ENCODE data around the gene IPMK.

The IPMK gene

GRCh38 chr10:58267713-58268453 is at the start of gene IPMK:
IPMK (minus strand) TSS chr10:58267894; CDS start chr10:58267611, 283 bp downstream.
- DNase-seq (ENCODE audit: low read depth in 4 of 4, low spot score in 1 of 4): peak; percentile 84 to 93 (median 89)

GRCh38 chr10:58316874-58317273 is 49.2 kb upstream of the IPMK start:
- no peak for DNase-seq (ENCODE audit: low read depth in 4 of 4, low spot score in 1 of 4)

- DNase-seq (ENCODE audit: low read depth in 4 of 4, low spot score in 1 of 4): no peak
Measured at GRCh38 chr10:58311026-58311425, 43.3 kb upstream of the IPMK start.

- no peak for DNase-seq (ENCODE audit: low read depth in 4 of 4, low spot score in 1 of 4)
Measured at GRCh38 chr10:58307676-58308075, 40.0 kb upstream of the IPMK start.

GRCh38 chr10:58305821-58306220 is 38.1 kb upstream of the IPMK start:
- DNase-seq (ENCODE audit: low read depth in 4 of 4, low spot score in 1 of 4): no peak

GRCh38 chr10:58304099-58304633 is 36.5 kb upstream of the IPMK start:
- DNase-seq (ENCODE audit: low read depth in 4 of 4, low spot score in 1 of 4): no peak

- no peak for DNase-seq (ENCODE audit: low read depth in 4 of 4, low spot score in 1 of 4)
Measured at GRCh38 chr10:58302254-58302653, 34.6 kb upstream of the IPMK start.

- DNase-seq (ENCODE audit: low read depth in 4 of 4, low spot score in 1 of 4): no peak
Measured at GRCh38 chr10:58300676-58301075, 33.0 kb upstream of the IPMK start.

GRCh38 chr10:58299580-58299979 is 31.9 kb upstream of the IPMK start:
- peak; percentile 19 to 30 (median 24) for DNase-seq (ENCODE audit: low read depth in 4 of 4, low spot score in 1 of 4)

GRCh38 chr10:58293989-58294388 is 26.3 kb upstream of the IPMK start:
- no peak for DNase-seq (ENCODE audit: low read depth in 4 of 4, low spot score in 1 of 4)

- no peak for DNase-seq (ENCODE audit: low read depth in 4 of 4, low spot score in 1 of 4)
Measured at GRCh38 chr10:58291538-58292174, 24.0 kb upstream of the IPMK start.

- no peak for DNase-seq (ENCODE audit: low read depth in 4 of 4, low spot score in 1 of 4)
Measured at GRCh38 chr10:58282615-58283014, 14.9 kb upstream of the IPMK start.

- DNase-seq (ENCODE audit: low read depth in 4 of 4, low spot score in 1 of 4): no peak
Measured at GRCh38 chr10:58281092-58281752, 13.5 kb upstream of the IPMK start.

GRCh38 chr10:58280477-58280876 is 12.8 kb upstream of the IPMK start:
- no peak for DNase-seq (ENCODE audit: low read depth in 4 of 4, low spot score in 1 of 4)

- DNase-seq (ENCODE audit: low read depth in 4 of 4, low spot score in 1 of 4): no peak
Measured at GRCh38 chr10:58278962-58279307, 11.2 kb upstream of the IPMK start.

GRCh38 chr10:58278274-58278961 is 10.7 kb upstream of the IPMK start:
- no peak for DNase-seq (ENCODE audit: low read depth in 4 of 4, low spot score in 1 of 4)

GRCh38 chr10:58275908-58276307 is 8.2 kb upstream of the IPMK start:
- no peak for DNase-seq (ENCODE audit: low read depth in 4 of 4, low spot score in 1 of 4)

GRCh38 chr10:58275261-58275660 is 7.6 kb upstream of the IPMK start:
- no peak for DNase-seq (ENCODE audit: low read depth in 4 of 4, low spot score in 1 of 4)

- no peak for DNase-seq (ENCODE audit: low read depth in 4 of 4, low spot score in 1 of 4)
Measured at GRCh38 chr10:58269782-58270290, 2.1 kb upstream of the IPMK start.

GRCh38 chr10:58268946-58269781 is 1.5 kb upstream of the IPMK start, which contains the start of gene CISD1:
CISD1 (plus strand) TSS chr10:58269162; CDS start chr10:58269274, 112 bp downstream.
- peak; percentile 82 to 91 (median 88) for DNase-seq (ENCODE audit: low read depth in 4 of 4, low spot score in 1 of 4)

Measured in stimulated activated CD4-positive, alpha-beta T cell treated with anti-CD3 and anti-CD28 coated beads, Interleukin-1b, Interleukin-23, amount 100 ng/mL, for 24 hours (primary cell).